ENCODE results near the gene NEUROD2.

DNA sequence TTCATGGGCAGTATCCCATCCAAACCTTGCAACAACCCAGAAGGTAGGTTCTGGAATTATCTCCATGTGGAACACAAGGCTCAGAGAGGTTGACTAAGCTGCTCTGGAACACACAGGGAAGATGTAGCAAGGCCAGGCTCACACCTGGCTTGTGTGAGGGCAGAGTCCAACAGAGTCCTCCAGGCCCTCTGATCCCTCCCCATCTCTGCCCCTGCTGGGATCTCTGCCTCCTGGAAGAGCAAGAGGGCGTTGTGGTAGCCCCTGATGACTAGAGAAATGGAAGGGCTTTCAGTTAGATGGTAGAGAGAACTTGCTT is 12.0 kb upstream of the NEUROD2 start:
- TF ChIP-seq, protein P1, sequence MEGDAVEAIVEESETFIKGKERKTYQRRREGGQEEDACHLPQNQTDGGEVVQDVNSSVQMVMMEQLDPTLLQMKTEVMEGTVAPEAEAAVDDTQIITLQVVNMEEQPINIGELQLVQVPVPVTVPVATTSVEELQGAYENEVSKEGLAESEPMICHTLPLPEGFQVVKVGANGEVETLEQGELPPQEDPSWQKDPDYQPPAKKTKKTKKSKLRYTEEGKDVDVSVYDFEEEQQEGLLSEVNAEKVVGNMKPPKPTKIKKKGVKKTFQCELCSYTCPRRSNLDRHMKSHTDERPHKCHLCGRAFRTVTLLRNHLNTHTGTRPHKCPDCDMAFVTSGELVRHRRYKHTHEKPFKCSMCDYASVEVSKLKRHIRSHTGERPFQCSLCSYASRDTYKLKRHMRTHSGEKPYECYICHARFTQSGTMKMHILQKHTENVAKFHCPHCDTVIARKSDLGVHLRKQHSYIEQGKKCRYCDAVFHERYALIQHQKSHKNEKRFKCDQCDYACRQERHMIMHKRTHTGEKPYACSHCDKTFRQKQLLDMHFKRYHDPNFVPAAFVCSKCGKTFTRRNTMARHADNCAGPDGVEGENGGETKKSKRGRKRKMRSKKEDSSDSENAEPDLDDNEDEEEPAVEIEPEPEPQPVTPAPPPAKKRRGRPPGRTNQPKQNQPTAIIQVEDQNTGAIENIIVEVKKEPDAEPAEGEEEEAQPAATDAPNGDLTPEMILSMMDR (IDR thresholded peaks at IDR 0.05), result no peak
- TF ChIP-seq POLR2A (IDR thresholded peaks at IDR 0.05), result no peak
- no peak for TF ChIP-seq POLR2AphosphoS5 (IDR thresholded peaks at IDR 0.05)

Data from prostate gland (tissue), 2 donors.